ENCODE data around the gene POLR3A.

The POLR3A gene

GRCh38 chr10:77962350-77963146 is 66.8 kb downstream of the POLR3A start:
- H3K27me3 ChIP-seq (ENCODE audit: insufficient read depth, low read depth, severe bottlenecking): no peaks in the 10 kb centered on the region
- TF ChIP-seq, protein P1, sequence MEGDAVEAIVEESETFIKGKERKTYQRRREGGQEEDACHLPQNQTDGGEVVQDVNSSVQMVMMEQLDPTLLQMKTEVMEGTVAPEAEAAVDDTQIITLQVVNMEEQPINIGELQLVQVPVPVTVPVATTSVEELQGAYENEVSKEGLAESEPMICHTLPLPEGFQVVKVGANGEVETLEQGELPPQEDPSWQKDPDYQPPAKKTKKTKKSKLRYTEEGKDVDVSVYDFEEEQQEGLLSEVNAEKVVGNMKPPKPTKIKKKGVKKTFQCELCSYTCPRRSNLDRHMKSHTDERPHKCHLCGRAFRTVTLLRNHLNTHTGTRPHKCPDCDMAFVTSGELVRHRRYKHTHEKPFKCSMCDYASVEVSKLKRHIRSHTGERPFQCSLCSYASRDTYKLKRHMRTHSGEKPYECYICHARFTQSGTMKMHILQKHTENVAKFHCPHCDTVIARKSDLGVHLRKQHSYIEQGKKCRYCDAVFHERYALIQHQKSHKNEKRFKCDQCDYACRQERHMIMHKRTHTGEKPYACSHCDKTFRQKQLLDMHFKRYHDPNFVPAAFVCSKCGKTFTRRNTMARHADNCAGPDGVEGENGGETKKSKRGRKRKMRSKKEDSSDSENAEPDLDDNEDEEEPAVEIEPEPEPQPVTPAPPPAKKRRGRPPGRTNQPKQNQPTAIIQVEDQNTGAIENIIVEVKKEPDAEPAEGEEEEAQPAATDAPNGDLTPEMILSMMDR (IDR thresholded peaks at IDR 0.05; ENCODE audit: low read depth, low read length): no peak
- DNase-seq: no peak

DNA sequence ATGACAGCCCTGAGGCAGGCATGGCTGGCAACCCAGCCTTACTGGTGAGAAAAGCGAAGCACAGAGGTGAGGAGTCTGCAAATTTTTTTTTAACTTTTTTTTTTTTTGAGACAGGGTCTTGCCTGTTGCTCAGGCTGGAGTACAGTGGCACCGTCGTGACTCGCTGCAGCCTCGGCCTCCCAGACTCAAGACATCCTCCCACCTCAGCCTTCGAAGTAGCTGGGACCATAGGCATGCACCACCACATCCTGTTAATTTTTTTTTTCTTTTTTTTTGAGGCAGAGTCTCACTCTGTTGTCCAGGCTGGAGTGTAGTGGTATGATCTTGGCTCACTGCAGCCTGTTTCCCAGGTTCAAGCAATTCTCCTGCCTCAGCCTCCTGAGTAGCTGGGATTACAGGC is 67.6 kb downstream of the POLR3A start:
- Histone ChIP-seq H3K27me3 (ENCODE audit: insufficient read depth, low read depth, severe bottlenecking) (no peaks in the 10 kb centered on the region), H3K9me3 (ENCODE audit: severe bottlenecking) (peaks cover 7% of the 10 kb centered on the region), H3K27ac (no peak overlapping the region), H3K4me3 (ENCODE audit: low read depth, low read length) (no peak overlapping the region), H3K36me3 (no peaks in the 10 kb centered on the region)
- no peak for DNase-seq
- TF ChIP-seq, protein P1 (IDR thresholded peaks at IDR 0.05; ENCODE audit: low read depth, low read length): no peak

More at GRCh38 chr10:77962350-77963146, 66.8 kb downstream of the POLR3A start:
- Histone ChIP-seq H3K27ac (no peak overlapping the region), H3K4me3 (ENCODE audit: low read depth, low read length) (no peak overlapping the region), H3K9me3 (ENCODE audit: severe bottlenecking) (peaks cover 7% of the 10 kb centered on the region), H3K36me3 (no peaks in the 10 kb centered on the region)

- no peak overlapping the region for H3K27ac ChIP-seq
- no peak for DNase-seq
- H3K9me3 ChIP-seq (ENCODE audit: severe bottlenecking): peaks cover 7% of the 10 kb centered on the region
- TF ChIP-seq, protein P1 (IDR thresholded peaks at IDR 0.05; ENCODE audit: low read depth, low read length): no peak
- H3K36me3 ChIP-seq: no peaks in the 10 kb centered on the region
- no peak overlapping the region for H3K4me3 ChIP-seq (ENCODE audit: low read depth, low read length)
- no peaks in the 10 kb centered on the region for H3K27me3 ChIP-seq (ENCODE audit: insufficient read depth, low read depth, severe bottlenecking)
Observed at GRCh38 chr10:77960829-77961329, 68.4 kb downstream of the POLR3A start.

DNA sequence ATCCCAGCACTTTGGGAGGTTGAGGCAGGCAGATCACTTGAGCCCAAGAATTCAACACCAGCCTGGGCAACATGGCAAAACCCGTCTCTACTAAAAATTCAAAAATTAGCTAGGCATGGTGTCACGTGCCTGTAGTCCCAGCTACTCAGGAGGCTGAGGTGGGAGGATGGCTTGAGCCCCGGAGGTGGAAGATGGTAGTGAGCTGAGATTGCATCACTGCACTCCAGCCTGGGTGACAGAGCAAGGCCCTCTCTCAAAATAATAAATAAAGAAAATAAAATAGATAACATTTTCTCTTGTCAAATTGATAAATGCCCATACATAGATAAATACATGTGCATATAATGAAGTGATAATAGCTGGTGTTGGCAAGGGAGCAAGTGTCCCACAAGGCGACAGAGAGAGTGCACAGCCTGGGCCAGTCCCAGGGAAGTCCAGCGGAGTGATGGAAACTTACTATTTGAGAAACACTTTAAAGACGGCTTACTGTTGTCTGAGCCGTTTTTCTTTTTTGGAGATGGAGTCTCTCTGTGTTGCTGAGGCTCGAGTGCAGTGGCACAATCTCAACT is 69.3 kb downstream of the POLR3A start:
- Histone ChIP-seq H3K9me3 (ENCODE audit: severe bottlenecking) (peaks cover 7% of the 10 kb centered on the region), H3K27ac (no peak overlapping the region), H3K4me3 (ENCODE audit: low read depth, low read length) (no peak overlapping the region), H3K27me3 (ENCODE audit: insufficient read depth, low read depth, severe bottlenecking) (no peaks in the 10 kb centered on the region), H3K36me3 (no peaks in the 10 kb centered on the region)
- no peak for DNase-seq
- TF ChIP-seq, protein P1 (IDR thresholded peaks at IDR 0.05; ENCODE audit: low read depth, low read length): 0 out of 2 replicates have a peak, but pooled peaks have one; percentile 2

GRCh38 chr10:77959384-77959783 is 69.9 kb downstream of the POLR3A start:
- Histone ChIP-seq H3K9me3 (ENCODE audit: severe bottlenecking) (peaks cover 7% of the 10 kb centered on the region), H3K36me3 (no peaks in the 10 kb centered on the region), H3K4me3 (ENCODE audit: low read depth, low read length) (no peak overlapping the region), H3K27me3 (ENCODE audit: insufficient read depth, low read depth, severe bottlenecking) (no peaks in the 10 kb centered on the region), H3K27ac (no peak overlapping the region)
- no peak for DNase-seq
- TF ChIP-seq, protein P1 (IDR thresholded peaks at IDR 0.05; ENCODE audit: low read depth, low read length): no peak

Data from WERI-Rb-1 (cell line).